Activated CD4-positive, alpha-beta T cell treated with anti-CD3 and anti-CD28 coated beads for 24 hours (primary cell): ENCODE results near the gene KRT78.

Source experiments
- DNase-seq, 2 donors: peaks; one replicate each; pipeline ENCODE4 v3.0.0-alpha.2; 2020; ENCODE audit warnings: low read depth in 2 of 2

Gene KRT78

DNA sequence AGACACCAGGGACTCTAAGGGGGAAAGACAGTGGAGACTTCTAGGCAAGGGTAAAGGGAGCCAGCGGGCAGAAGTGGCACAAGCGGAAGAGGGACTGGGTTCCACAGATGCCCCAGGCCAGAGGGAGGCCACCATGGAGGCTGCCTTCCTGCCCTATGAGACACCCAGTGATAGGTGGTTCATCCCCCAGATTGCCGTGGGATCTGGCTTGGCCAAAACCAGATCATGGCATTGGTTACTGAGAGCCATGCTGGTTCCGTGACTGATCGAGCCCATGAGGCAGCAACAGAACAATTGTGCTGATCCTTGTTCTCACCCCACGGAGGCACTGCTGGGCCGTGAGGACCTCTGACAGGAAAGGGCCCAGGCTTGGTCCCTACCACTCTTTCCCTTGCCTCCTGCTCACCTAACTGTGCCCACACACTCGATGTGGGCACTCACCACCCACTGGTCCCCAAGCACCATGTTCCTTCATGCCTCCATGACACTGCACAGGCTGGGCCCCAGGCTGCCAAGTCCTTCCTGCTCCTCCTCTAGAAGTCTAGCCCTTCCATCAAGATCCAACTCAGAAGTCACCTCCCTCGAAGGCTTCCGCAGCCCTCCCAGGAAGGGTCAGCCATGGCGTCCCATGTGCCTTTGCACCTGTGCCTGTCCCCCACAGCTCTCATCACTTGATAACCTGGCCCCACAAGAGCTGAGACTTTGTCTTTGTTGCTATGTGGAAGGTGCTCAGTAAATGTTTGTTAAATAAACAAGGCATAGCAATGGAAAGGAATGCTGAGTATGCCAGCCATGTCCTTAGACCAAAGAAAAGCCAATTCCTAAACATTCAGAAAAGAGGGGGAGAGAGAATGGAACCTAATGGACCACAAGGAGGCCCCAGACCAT lies 21.9 kb downstream of the KRT78 start:
- DNase-seq: no peak

DNA sequence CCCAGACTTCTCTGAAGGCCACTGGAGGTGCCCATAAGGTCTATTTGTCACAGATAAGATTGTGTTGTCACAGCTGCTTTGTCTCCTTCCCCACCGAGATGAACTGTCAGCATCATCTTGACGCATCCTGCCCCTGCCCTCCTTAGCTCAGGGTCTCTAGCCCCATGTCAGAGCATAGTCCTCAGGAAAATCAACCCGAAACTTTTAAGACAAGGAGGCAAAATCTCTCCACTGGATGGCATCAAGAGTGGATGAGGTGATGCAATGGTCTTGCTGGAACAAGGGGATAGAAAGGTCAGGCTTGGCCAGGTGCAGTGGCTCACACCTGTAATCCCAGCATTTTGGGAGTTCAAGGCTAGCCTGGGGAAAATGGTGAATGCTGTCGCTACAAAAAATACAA lies 22.8 kb downstream of the KRT78 start:
- no peak for DNase-seq

DNA sequence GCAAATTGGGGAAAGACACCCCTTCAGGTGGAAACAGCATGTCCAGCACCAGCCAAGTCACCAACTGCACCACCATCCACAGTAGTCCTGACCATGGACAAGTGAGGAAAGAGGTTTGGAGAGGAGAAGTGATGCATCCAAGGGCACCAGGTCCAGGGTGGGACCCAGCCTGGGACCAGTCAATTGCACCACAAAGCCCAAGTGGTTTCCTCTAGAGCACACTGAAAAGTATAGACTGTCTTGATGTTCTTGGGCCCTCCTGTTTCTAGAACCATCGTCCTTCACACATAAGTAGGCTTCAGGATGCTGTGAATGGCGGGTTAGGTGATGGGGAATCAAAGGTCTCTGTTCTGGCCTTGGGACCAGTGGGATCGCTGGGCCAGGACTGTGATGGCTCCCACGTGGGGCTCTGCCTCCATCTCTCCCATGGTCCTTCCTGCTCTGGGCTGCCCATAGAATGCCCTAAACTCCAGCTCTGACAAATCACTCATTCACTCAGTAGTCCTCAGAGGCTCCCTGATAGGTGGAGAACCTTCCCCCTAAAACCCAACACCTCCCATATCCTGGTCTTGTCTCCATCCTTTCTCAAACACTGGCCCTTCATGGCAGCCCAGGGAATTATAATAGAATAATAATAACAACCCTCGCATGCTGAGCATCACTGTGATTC lies 23.9 kb downstream of the KRT78 start:
- DNase-seq: no peak

DNA sequence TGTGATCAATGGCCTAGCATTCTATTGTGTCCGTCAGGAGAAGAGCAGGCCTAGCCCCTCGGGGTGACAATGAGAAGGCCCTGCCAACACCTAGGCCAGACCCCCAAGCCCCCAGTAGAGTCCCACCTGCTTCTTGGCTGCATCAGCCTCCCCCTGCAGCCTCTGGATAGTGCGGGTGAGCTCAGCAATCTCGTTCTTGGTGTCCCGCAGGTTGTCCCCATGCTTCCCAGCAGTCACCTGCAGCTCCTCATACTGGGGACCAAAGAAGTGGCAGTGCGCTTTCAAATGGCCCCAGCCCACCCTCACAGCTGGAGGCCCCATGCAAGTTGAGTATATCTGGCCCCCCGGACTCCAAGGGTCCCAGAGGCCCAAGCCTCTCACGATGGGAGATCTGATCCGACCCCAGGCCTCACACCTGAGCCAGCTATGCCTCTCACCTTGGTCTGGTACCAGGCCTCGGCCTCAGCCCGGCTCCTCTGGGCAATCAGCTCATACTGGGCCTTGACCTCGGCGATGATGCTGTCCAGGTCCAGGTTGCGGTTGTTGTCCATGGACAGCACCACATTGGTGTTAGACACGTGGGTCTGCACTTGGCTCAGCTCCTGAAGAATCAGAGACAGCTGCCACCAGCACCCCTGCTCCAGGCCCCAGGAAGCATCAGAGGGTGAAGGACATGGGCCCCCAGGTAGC lies 24.9 kb downstream of the KRT78 start:
- DNase-seq: no peak

DNA sequence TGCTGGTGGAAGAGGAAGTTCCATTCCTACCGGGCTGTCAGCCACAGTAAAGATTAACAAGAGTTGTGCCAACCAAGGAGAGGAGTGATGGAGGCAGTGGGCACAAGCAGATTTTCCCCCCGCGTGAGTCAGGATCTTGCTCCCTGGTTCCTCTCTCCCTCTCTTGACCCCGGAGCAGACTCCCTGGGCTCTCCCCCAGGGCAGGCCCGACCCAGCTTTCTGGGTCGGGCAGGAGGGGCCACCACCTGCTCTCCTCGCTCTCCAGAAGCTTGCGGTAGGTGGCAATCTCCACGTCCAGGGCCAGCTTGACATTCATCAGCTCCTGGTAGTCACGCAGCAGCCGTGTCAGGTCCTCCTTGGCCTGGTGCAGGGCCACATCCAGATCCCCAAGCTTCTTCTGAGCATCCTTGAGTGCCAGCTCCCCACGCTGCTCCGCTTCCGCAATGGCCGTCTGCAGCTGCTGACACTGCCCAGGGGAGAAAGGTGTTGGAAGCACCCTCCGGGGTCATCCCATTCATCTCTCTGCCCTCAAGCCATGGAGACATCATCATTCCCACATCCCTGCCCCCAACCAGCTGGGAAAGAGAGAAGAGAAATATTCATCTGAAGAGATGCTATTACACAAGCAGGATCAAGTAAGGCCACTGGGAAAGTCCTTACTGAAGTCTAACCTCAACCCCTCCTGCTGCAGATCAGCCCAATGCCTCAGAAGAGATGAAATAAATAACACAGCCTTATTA lies 25.9 kb downstream of the KRT78 start:
- DNase-seq: no peak

DNA sequence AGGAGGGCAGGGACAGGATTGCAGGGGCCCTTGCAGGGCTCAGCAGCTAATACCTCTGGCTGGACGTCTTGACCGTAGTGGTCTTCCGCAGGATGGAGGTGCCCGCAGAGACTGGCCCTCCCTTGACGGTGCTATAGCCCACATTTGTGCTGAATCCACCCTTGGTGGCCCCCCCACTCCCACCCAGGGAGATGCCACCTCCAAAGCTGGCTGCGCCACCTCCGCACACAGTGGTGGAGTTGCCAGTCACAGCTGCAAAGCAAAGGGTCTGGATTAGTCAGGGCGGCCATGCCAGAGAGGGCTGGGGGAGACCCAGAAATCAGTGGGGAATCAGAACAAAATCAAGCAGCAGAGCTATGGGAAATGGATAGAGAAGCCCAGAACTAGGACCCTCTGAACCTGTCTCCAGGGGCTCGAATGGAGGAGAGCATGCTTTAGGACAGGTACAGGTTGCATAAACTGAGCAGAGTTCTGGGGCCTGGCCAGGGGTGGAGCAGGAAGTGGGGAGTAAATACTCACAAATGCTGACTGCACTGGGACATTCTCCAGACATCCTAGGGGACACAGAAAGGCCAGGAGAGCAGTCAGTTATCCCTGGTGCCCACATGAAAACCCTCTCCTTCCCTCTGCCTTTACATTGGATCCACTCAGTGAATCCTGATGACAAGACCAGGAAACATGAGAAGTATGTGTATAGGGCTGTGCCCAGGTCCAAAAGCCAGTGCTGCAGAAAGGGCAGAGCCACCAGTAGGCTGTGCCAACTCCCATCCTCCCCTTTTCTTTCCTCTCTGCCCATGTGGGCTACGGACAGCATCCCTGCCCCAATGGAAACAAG lies 26.8 kb downstream of the KRT78 start:
- DNase-seq: no peak

DNA sequence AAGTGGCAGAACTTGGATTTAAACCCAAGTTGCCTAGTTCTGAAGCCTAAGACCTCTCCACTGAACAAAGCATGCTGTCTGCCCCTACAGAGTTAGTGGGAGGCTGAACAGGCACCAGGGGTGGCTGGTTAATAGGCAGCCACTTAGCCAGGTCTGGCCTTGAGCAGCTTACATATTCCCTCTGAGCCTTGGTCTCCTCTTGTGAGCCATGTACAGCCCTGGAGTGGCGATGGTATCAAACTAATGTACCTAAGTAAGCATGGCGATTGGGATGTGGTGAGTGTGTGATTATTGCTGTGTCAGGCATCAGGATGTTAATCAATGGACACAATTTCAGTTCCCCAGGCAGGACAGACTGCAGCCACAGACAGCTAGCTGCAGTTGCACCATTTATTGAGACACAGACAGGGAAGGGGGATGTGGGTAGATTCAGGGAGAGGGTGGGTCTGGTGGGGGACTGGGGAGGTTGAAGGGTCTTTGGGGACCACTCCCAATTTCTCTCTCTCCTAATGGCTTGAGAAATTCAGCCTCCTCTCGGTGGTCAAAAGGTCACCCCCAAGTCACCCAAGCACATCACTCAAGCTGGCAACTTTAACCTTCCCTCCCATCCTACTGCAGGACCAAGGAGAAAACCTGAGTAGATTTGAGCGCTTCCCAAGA lies 27.6 kb downstream of the KRT78 start:
- no peak for DNase-seq

DNA sequence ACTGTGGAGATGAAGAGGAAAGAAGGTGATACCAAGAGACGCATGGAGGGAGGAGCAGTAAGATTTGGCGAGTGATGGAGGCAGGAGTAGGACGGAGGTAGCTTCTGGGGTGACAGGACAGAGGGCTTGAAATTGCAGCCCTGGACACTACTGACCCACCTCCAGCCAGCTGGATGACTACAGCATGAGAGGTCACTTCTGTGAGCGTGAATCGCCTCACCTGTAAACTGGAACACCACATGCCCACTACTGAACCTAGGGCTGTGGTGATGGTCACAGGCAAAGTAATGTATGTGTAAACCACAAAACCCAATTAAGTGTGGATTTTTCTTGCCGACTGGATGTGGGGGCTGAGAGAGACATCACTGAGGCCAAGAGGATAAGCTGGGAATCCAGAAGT lies 28.3 kb downstream of the KRT78 start:
- no peak for DNase-seq

DNA sequence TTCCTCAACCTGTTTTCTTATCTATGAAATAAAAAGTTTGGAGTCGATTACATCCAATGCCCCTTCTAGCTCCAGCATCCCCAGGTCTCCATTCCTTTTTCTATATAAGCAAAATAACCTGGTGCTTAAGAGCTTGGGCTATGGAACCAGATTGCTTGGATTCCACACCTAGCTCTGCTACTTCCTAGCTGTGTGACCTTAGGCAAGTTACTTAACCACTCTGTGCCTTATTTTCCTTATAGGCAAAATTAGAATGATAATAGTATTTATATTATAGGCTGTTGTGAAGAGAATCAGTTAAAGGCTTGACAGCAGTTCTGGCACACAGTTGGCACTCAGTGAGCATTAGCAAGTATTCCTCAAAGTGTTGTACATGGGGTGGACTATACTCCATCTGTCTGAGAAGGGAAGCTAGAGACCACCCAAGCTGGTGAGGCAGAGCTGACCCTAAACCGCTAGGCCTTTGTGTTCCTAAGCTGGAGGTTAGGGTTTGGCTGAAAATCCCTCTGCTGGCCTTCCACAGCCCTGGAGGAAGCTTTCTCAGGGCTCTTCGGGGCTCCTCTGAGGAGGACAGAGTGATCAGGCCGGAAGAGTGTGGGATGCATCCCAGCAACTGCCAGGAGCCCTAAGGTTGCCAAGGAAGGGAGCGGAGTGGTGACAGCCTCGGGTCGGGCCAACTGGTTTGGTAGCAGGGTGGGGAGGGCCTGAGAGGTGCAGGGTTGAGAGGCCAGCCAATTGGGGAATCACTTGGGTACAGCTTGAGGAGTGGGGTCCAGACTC lies 28.9 kb downstream of the KRT78 start:
- DNase-seq: no peak

DNA sequence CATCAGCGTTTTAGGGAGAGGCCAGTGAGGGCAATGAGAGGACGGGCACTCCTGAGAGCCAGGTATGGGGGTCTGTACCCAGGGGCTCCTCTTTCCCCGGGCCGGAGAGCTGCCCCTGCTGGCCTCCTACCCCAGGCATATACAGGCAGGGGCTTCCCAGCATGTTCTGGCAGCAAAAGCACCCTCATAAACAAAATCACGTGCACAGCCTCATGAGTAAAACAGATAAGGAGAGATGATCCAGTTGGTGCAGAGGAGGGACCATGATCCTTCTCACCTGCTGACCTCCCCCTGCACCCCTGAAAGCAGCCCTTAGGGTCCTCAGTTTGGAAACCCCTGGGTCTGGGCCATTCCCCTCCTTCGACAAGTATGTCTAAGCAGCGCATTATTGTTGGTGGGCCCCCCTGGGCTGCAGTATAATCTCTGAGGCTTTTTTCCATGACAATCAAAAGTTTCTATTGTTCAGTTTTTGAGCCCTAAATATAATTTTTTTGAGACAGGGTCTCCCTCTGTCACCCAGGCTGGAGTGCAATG lies 29.8 kb downstream of the KRT78 start:
- no peak for DNase-seq

DNA sequence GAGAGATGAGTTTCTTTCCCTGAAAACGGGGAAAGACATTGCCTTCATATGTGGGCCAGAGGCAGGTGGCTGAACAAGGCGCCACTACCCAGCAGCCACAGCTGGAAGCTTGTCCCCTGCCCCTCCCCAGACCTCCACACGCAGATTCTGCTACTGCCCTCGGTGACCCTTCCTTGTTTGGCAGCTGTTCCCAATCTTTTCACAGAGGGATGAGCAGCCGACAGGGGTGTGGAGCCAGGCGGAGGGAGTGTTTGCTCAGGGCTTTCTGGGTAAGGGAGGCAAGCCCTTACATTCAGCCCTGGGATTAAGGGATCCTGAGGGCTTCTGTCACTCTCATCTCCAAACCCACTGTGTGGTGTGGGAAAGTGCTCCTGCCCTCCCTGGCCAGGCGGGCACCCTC lies 30.4 kb downstream of the KRT78 start:
- DNase-seq: no peak

DNA sequence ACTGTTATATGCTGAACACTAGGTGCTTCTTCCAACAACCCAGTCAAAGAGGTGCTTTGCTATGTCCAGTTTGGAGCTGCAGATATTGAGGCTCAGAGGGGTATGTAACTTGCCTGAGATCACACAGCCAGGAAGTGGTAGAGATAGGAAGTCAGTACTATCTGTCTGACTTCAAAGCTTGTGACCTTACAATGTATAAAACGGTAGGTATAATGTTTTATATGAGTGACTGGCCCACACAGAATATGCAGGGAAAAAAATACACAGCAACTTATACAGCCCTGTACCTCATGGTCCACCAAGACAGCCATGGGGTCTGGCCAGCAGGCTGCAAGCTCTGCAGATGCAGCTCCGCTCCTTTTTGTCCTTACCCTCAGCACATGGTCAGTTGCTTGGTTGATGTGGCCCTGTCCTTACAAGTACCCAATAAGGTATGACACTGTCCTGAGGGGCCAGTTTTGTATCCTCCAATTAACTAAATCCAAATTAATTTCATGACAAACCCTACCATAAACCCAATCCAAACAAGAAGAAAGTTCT lies 31.0 kb downstream of the KRT78 start:
- DNase-seq: no peak

DNA sequence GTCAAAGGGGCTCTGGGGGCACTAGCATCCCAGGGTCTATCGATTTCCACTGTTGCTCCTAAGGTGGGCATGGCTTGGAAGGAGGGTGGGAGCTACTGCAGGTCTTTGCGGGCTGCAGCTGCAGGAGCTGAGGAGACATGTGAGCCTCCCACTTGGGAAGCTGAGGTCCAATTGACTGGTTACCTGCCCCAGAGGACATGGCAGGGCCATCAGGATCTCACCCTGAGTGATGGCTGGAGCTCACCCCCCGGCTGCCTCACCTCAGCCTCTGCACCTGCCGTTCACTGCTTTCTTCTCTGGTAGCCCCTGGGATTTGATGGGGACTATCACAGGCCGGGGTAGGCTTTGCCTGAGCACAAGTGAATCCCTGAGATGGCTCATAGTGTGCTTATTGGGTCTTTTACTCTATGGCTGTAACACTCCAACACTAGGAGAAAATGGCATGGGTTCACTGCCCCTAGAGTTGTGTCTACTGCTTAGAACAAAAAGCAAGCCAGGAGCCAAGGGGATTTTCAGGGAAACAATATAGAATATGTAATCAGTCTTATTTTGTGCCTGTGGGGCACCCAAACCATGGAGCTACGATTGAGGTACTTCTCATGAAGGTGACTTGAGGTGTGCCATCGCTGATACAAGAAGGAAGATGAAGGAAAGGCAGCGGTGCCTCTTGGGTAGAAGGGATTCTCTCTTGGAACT lies 31.6 kb downstream of the KRT78 start:
- no peak for DNase-seq

DNA sequence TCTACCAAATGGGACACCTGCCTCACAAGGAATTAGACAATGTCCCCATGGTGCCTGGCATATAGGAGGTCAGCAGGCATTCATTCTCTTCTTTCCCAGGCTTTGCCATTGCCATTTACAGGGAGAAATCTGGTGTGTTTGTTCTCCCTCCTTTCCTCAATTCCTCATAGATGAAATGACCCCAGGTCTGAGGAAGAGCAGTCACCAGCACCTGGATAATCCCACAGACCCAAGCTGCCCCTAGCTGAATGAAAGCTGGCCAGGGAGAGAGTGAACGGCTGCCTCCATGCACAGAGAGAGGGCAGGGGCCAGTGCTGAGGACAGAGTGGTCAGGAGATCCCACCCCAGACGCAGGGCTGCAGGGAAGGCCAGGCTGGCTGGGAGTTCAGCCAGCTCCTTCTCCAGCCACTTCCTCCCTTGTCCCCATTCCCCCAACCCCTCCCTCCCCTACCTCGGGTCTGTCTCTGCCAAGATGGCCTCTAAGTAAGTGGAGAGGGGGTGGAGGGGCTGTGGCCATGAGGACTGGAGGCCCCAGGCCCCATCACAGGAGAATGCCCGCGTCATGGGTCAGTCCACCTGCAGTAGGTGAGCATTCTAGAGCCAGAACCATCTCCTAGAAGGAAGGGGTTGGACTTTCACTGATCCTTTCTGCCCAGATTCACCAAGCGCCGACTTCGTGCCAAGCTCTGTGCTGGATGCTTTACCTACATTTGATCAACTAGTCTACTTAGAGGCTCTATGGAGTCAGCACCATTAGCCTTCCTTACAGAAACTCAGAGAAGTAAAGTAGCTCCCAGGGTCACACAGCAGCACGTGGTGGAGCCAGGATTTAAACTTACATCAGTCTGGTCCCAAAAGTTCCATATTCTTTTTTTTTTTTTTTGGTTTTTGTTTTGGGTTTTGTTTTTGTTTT lies 32.9 kb downstream of the KRT78 start:
- no peak for DNase-seq

DNA sequence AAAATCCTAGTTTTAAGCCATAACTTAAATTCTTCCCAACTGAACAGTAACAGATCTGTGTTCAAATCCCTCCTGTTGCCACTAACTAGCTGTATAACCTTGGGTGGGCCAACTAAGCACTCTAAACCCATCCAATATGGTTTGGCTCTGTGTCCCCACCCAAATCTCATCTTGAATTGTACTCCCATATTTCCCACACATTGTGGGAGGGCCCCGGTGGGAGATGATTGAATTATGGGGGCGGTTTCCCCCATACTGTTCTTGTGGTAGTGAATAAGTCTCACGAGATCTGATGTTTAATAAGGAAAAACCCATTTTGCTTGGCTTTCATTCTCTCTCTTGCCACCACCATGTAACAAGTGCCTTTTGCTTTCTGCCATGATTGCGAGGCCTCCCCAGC lies 33.6 kb downstream of the KRT78 start:
- no peak for DNase-seq

DNA sequence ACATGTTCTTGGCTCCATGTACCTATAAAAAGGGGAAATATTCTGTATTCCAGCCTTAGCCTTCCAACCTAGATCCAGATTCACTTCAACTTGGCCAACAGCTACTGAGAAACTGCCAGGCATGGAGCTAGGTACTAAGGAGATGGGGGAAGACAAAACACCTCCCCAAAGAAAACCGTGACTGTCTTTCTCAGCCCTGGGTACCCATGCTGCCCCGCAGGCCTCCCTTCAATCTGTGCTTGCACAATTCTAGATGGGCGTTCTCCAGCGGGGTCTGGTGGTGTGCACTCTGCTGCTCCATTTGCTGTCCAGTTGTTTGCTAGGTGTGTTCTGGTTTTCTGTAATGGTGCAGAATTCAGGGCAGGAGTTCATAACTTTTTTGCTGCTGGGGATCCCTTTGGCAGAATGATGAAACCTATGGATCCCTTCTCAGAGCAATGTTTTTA lies 34.1 kb downstream of the KRT78 start:
- DNase-seq: no peak

DNA sequence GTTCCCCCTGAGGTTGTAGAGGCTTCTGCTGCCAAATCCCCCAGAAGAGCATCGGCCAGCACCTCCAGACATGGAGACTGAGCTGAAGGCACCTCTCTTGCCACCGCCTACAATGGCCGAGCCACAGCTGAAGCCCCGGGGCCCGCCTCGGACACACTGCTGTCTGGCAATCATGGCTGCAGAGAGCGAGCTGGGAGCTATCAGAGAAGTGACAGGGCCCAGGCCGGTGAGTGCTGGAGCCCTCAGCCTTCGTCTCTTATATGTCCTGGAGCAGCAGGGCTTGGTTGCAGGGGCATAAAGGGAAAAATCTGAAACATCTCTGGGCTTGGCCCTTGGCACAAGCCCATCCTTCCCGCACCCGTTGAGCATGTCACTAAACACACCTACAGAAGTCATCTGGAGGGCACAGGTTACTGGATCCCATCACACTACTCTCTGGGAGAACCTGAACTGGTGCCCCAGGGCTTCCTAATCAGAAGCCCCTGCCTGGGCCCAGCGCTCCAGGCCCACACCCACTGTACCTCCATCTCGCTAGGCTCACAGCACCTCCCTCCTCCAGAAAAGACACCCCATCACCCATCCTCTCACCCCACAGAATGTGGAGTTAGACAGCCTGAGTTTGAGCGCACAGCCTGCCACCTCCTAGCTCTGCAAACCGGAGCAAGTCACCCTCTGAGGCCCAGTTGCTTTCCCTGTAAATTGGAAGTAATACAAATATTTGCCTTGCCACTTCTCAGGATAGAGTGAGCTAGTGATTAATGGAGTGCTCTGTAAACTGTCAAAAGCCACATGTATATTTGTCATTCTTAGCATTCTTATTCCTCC lies 34.7 kb downstream of the KRT78 start, which contains the start of gene KRT4:
TSS of gene KRT4 (minus strand) at position 232 of the 825 bp plus-strand sequence. CDS start at position 174, 58 bp downstream.
- no peak for DNase-seq
